Activated B cell treated with CpG ODN at 0.5 μM for 24 hours (primary cell): ENCODE data around the gene PLCG2. TPM values are rescaled to one million over a fixed set of nuclear protein-coding genes. Genes with fewer than 3 reads are reported as not detected.

Source experiments
- ATAC-seq: fragments of 200-7000 bp; cut with Tn5 transposase; one replicate; pipeline ENCODE4 v1.10.0; 2021; ENCODE audit warnings: low read depth, mild to moderate bottlenecking, moderate library complexity
- CTCF ChIA-PET: fragments of 350-600 bp; sonication (Branson Sonifier 250); formaldehyde crosslinking; loops from one replicate; lab custom pipeline; 2021; ENCODE audit warnings: antibody characterized with exemption; lab: Charles Lee
- POLR2A ChIA-PET: fragments of 350-600 bp; sonication (Branson Sonifier 250); formaldehyde crosslinking; loops from one replicate; lab custom pipeline; 2021; ENCODE audit warnings: antibody characterized with exemption; lab: Charles Lee
- DNase-seq: peaks from one replicate; pipeline ENCODE4 v3.0.0; 2022
- H3K27ac Mint-ChIP-seq: one replicate; pipeline ENCODE4 v1.8.0; 2020; ENCODE audit warnings: mixed read lengths
- H3K27me3 Mint-ChIP-seq: one replicate; pipeline ENCODE4 v1.8.0; 2021; ENCODE audit warnings: mixed read lengths
- H3K36me3 Mint-ChIP-seq: one replicate; pipeline ENCODE4 v1.8.0; 2021; ENCODE audit warnings: low read depth, mixed read lengths
- H3K4me1 Mint-ChIP-seq: one replicate; pipeline ENCODE4 v1.8.0; 2021; ENCODE audit warnings: mixed read lengths
- H3K4me3 Mint-ChIP-seq: one replicate; pipeline ENCODE4 v1.8.0; 2020; ENCODE audit warnings: mild to moderate bottlenecking, mixed read lengths
- H3K9me3 Mint-ChIP-seq: one replicate; pipeline ENCODE4 v1.8.0; 2020; ENCODE audit warnings: mixed read lengths
- CTCF ChIP-seq: fragments of 200-600 bp; IDR thresholded peaks from one replicate; pipeline ENCODE4 v1.8.0; 2022; ENCODE audit warnings: antibody characterized with exemption, mild to moderate bottlenecking
- intact Hi-C: fragments of 100-400 bp; cut with micrococcal nuclease; formaldehyde crosslinking; loops from one replicate; pipeline ENCODE4 v1.15.1; 2024
- total RNA-seq: library from RNA; stranded (reverse); gene quantifications from 2 replicates; pipeline ENCODE4 v1.2.3, GENCODE V29; 2022

Gene PLCG2
- total RNA-seq, 1 donor from 2014 or later = 525 TPM

GRCh38 chr16:81900456-81900855 is 121.4 kb downstream of the PLCG2 start:
- no peak for TF ChIP-seq CTCF
- no peaks in the 10 kb centered on the region for H3K4me1 Mint-ChIP-seq
- CTCF ChIA-PET = interaction anchor here (0.6 to 1.2 kb wide), 3 partner anchors 11 to 57 kb away, joined by 3 to 4 read pairs (median 3); no protein-coding TSS in a partner anchor

GRCh38 chr16:81901484-81901883 is 122.4 kb downstream of the PLCG2 start:
- Mint-ChIP-seq H3K4me1 (no peaks in the 10 kb centered on the region), H3K4me3 (no peak overlapping the region), H3K27ac (no peak overlapping the region), H3K9me3 (no peaks in the 10 kb centered on the region), H3K27me3 (no peaks in the 10 kb centered on the region), H3K36me3 (peaks cover 89% of the 10 kb centered on the region)
- POLR2A ChIA-PET = no interaction called here
- no peak for DNase-seq
- ATAC-seq = no peak
- no peak for TF ChIP-seq CTCF
- intact Hi-C loops = no loop called here
- CTCF ChIA-PET = no interaction called here

More at GRCh38 chr16:81900456-81900855, 121.4 kb downstream of the PLCG2 start:
- no peak overlapping the region for H3K27ac Mint-ChIP-seq
- H3K4me3 Mint-ChIP-seq = no peak overlapping the region
- no peaks in the 10 kb centered on the region for H3K27me3 Mint-ChIP-seq
- H3K36me3 Mint-ChIP-seq = peaks cover 87% of the 10 kb centered on the region
- ATAC-seq = no peak
- no peaks in the 10 kb centered on the region for H3K9me3 Mint-ChIP-seq
- POLR2A ChIA-PET = no interaction called here
- intact Hi-C loops = no loop called here
- DNase-seq = no peak

- H3K9me3 Mint-ChIP-seq = no peaks in the 10 kb centered on the region
- no peak for TF ChIP-seq CTCF
- no peaks in the 10 kb centered on the region for H3K27me3 Mint-ChIP-seq
- ChIA-PET CTCF (interaction anchor here (0.7 kb wide), 1 partner anchor 28 kb away, joined by 3 read pairs; no protein-coding TSS in a partner anchor), POLR2A (no interaction called here)
- no peak overlapping the region for H3K4me3 Mint-ChIP-seq
- H3K36me3 Mint-ChIP-seq = peaks cover 87% of the 10 kb centered on the region
- intact Hi-C loops = no loop called here
- H3K4me1 Mint-ChIP-seq = no peaks in the 10 kb centered on the region
- H3K27ac Mint-ChIP-seq = no peak overlapping the region
- DNase-seq = no peak
- ATAC-seq = no peak
Observed at GRCh38 chr16:81902025-81902424, 122.9 kb downstream of the PLCG2 start.

GRCh38 chr16:81904320-81904719 is 125.2 kb downstream of the PLCG2 start:
- ChIA-PET POLR2A (no interaction called here), CTCF (interaction anchor here (0.6 kb wide), 1 partner anchor 163 kb away, joined by 4 read pairs; no protein-coding TSS in a partner anchor)
- Mint-ChIP-seq H3K4me1 (no peaks in the 10 kb centered on the region), H3K27ac (peak overlapping the region; percentile 30), H3K4me3 (no peak overlapping the region), H3K9me3 (no peaks in the 10 kb centered on the region), H3K36me3 (peaks cover 91% of the 10 kb centered on the region), H3K27me3 (no peaks in the 10 kb centered on the region)
- TF ChIP-seq CTCF = no peak
- no peak for DNase-seq
- intact Hi-C loops = no loop called here
- no peak for ATAC-seq

GRCh38 chr16:81905277-81905676 is 126.2 kb downstream of the PLCG2 start:
- Mint-ChIP-seq H3K27ac (no peak overlapping the region), H3K4me3 (no peak overlapping the region), H3K36me3 (peaks cover 92% of the 10 kb centered on the region), H3K4me1 (no peaks in the 10 kb centered on the region), H3K27me3 (no peaks in the 10 kb centered on the region), H3K9me3 (no peaks in the 10 kb centered on the region)
- CTCF ChIA-PET = no interaction called here
- no peak for TF ChIP-seq CTCF
- ATAC-seq = no peak
- POLR2A ChIA-PET = no interaction called here
- intact Hi-C loops = no loop called here
- no peak for DNase-seq
